ENCODE data around the gene TCF7L2.

- TF ChIP-seq CTCF (IDR thresholded peaks at IDR 0.05; ENCODE audit: insufficient read depth, low read length) (no peak), GABPA (IDR thresholded peaks at IDR 0.05; ENCODE audit: low read depth) (no peak), POLR2AphosphoS5 (IDR thresholded peaks at IDR 0.05; ENCODE audit: low read depth) (no peak), SPI1 (IDR thresholded peaks at IDR 0.05; ENCODE audit: borderline replicate concordance, low read depth) (no peak), REST (IDR thresholded peaks at IDR 0.05; ENCODE audit: insufficient replicate concordance, low read depth) (no peak)
These were observed 29.9 kb downstream of the TCF7L2 start for GRCh38 chr10:112979927-112980326.
